ENCODE data around the gene GSG1L2.

GSG1L2 gene

GRCh38 chr17:9843152-9844010, 21.5 kb upstream of the GSG1L2 start:
- Histone ChIP-seq H3K36me3 (ENCODE audit: insufficient read depth, low read length) (no peaks in the 10 kb centered on the region), H3K9me3 (replicated peaks; ENCODE audit: low read length) (no peaks in the 10 kb centered on the region), H3K9ac (ENCODE audit: low read depth, low read length) (no peak overlapping the region), H3K4me3 (ENCODE audit: low read length) (no peak overlapping the region), H3K4me1 (ENCODE audit: control insufficient read depth, insufficient read depth, low read length) (peaks cover 18% of the 10 kb centered on the region), H3K4me2 (ENCODE audit: low read length) (no peak overlapping the region), H3K27me3 (ENCODE audit: control insufficient read depth, insufficient read depth, low read length) (no peaks in the 10 kb centered on the region)

- H3K9ac ChIP-seq (ENCODE audit: low read depth, low read length): peak overlapping the region; percentile 19
Observed at GRCh38 chr17:9842057-9842758, 20.3 kb upstream of the GSG1L2 start.

GRCh38 chr17:9839433-9839832, 17.6 kb upstream of the GSG1L2 start:
- H3K4me1 ChIP-seq (ENCODE audit: control insufficient read depth, insufficient read depth, low read length): peaks cover 46% of the 10 kb centered on the region
- H3K9me3 ChIP-seq (replicated peaks; ENCODE audit: low read length): no peaks in the 10 kb centered on the region
- H3K4me3 ChIP-seq (ENCODE audit: low read length): no peak overlapping the region
- H3K27me3 ChIP-seq (ENCODE audit: control insufficient read depth, insufficient read depth, low read length): no peaks in the 10 kb centered on the region
- no peaks in the 10 kb centered on the region for H3K36me3 ChIP-seq (ENCODE audit: insufficient read depth, low read length)
- no peak overlapping the region for H3K9ac ChIP-seq (ENCODE audit: low read depth, low read length)
- H3K4me2 ChIP-seq (ENCODE audit: low read length): no peak overlapping the region

More at GRCh38 chr17:9842057-9842758, 20.3 kb upstream of the GSG1L2 start:
- H3K4me2 ChIP-seq (ENCODE audit: low read length): peak overlapping the region; percentile 55
- no peaks in the 10 kb centered on the region for H3K27me3 ChIP-seq (ENCODE audit: control insufficient read depth, insufficient read depth, low read length)
- H3K4me3 ChIP-seq (ENCODE audit: low read length): no peak overlapping the region
- no peaks in the 10 kb centered on the region for H3K9me3 ChIP-seq (replicated peaks; ENCODE audit: low read length)
- peaks cover 30% of the 10 kb centered on the region for H3K4me1 ChIP-seq (ENCODE audit: control insufficient read depth, insufficient read depth, low read length)
- H3K36me3 ChIP-seq (ENCODE audit: insufficient read depth, low read length): no peaks in the 10 kb centered on the region

- Histone ChIP-seq H3K36me3 (ENCODE audit: insufficient read depth, low read length) (no peaks in the 10 kb centered on the region), H3K4me1 (ENCODE audit: control insufficient read depth, insufficient read depth, low read length) (peaks cover 44% of the 10 kb centered on the region), H3K4me3 (ENCODE audit: low read length) (peak overlapping the region; percentile 5), H3K4me2 (ENCODE audit: low read length) (peak overlapping the region; percentile 59), H3K27me3 (ENCODE audit: control insufficient read depth, insufficient read depth, low read length) (no peaks in the 10 kb centered on the region), H3K9ac (ENCODE audit: low read depth, low read length) (peak overlapping the region; percentile 50), H3K9me3 (replicated peaks; ENCODE audit: low read length) (no peaks in the 10 kb centered on the region)
Observed at GRCh38 chr17:9837551-9838471, 15.9 kb upstream of the GSG1L2 start.

GRCh38 chr17:9833922-9834321, 12.0 kb upstream of the GSG1L2 start:
- Histone ChIP-seq H3K27me3 (ENCODE audit: control insufficient read depth, insufficient read depth, low read length) (no peaks in the 10 kb centered on the region), H3K9me3 (replicated peaks; ENCODE audit: low read length) (no peaks in the 10 kb centered on the region), H3K36me3 (ENCODE audit: insufficient read depth, low read length) (no peaks in the 10 kb centered on the region), H3K4me3 (ENCODE audit: low read length) (no peak overlapping the region), H3K4me1 (ENCODE audit: control insufficient read depth, insufficient read depth, low read length) (peaks cover 31% of the 10 kb centered on the region), H3K4me2 (ENCODE audit: low read length) (no peak overlapping the region), H3K9ac (ENCODE audit: low read depth, low read length) (no peak overlapping the region)

- Histone ChIP-seq H3K9ac (ENCODE audit: low read depth, low read length) (no peak overlapping the region), H3K4me3 (ENCODE audit: low read length) (no peak overlapping the region), H3K4me1 (ENCODE audit: control insufficient read depth, insufficient read depth, low read length) (peaks cover 5% of the 10 kb centered on the region), H3K27me3 (ENCODE audit: control insufficient read depth, insufficient read depth, low read length) (no peaks in the 10 kb centered on the region), H3K4me2 (ENCODE audit: low read length) (no peak overlapping the region), H3K9me3 (replicated peaks; ENCODE audit: low read length) (no peaks in the 10 kb centered on the region), H3K36me3 (ENCODE audit: insufficient read depth, low read length) (no peaks in the 10 kb centered on the region)
Observed at GRCh38 chr17:9830711-9831110, 8.8 kb upstream of the GSG1L2 start.

GRCh38 chr17:9829343-9829742, 7.5 kb upstream of the GSG1L2 start:
- no peaks in the 10 kb centered on the region for H3K4me1 ChIP-seq (ENCODE audit: control insufficient read depth, insufficient read depth, low read length)
- no peak overlapping the region for H3K4me2 ChIP-seq (ENCODE audit: low read length)
- no peaks in the 10 kb centered on the region for H3K27me3 ChIP-seq (ENCODE audit: control insufficient read depth, insufficient read depth, low read length)
- H3K4me3 ChIP-seq (ENCODE audit: low read length): no peak overlapping the region
- no peaks in the 10 kb centered on the region for H3K9me3 ChIP-seq (replicated peaks; ENCODE audit: low read length)
- H3K9ac ChIP-seq (ENCODE audit: low read depth, low read length): no peak overlapping the region
- no peaks in the 10 kb centered on the region for H3K36me3 ChIP-seq (ENCODE audit: insufficient read depth, low read length)

- H3K4me3 ChIP-seq (ENCODE audit: low read length): no peak overlapping the region
- no peaks in the 10 kb centered on the region for H3K4me1 ChIP-seq (ENCODE audit: control insufficient read depth, insufficient read depth, low read length)
- H3K4me2 ChIP-seq (ENCODE audit: low read length): no peak overlapping the region
- no peaks in the 10 kb centered on the region for H3K9me3 ChIP-seq (replicated peaks; ENCODE audit: low read length)
- no peak overlapping the region for H3K9ac ChIP-seq (ENCODE audit: low read depth, low read length)
- no peaks in the 10 kb centered on the region for H3K36me3 ChIP-seq (ENCODE audit: insufficient read depth, low read length)
- no peaks in the 10 kb centered on the region for H3K27me3 ChIP-seq (ENCODE audit: control insufficient read depth, insufficient read depth, low read length)
Observed at GRCh38 chr17:9828296-9829295, 6.7 kb upstream of the GSG1L2 start.

GRCh38 chr17:9825641-9826150, 3.8 kb upstream of the GSG1L2 start, which contains the start of gene GLP2R:
Gene GLP2R, plus strand, starts transcription at chr17:9825924. Its CDS starts 140 bp downstream, at chr17:9826064.
- Histone ChIP-seq H3K9ac (ENCODE audit: low read depth, low read length) (no peak within 1 kb of the TSS), H3K36me3 (ENCODE audit: insufficient read depth, low read length) (no peaks in the 10 kb centered on the region), H3K4me1 (ENCODE audit: control insufficient read depth, insufficient read depth, low read length) (no peaks in the 10 kb centered on the region), H3K27me3 (ENCODE audit: control insufficient read depth, insufficient read depth, low read length) (no peaks in the 10 kb centered on the region), H3K9me3 (replicated peaks; ENCODE audit: low read length) (no peaks in the 10 kb centered on the region), H3K4me2 (ENCODE audit: low read length) (no peak within 1 kb of the TSS), H3K4me3 (ENCODE audit: low read length) (no peak within 1 kb of the TSS)

- Histone ChIP-seq H3K4me1 (ENCODE audit: control insufficient read depth, insufficient read depth, low read length) (no peaks in the 10 kb centered on the region), H3K36me3 (ENCODE audit: insufficient read depth, low read length) (no peaks in the 10 kb centered on the region), H3K9me3 (replicated peaks; ENCODE audit: low read length) (no peaks in the 10 kb centered on the region), H3K4me2 (ENCODE audit: low read length) (no peak overlapping the region), H3K27me3 (ENCODE audit: control insufficient read depth, insufficient read depth, low read length) (no peaks in the 10 kb centered on the region), H3K9ac (ENCODE audit: low read depth, low read length) (no peak overlapping the region), H3K4me3 (ENCODE audit: low read length) (no peak overlapping the region)
Observed at GRCh38 chr17:9824797-9825338, 3.0 kb upstream of the GSG1L2 start.

All from skeletal muscle satellite cell (primary cell).